ENCODE results near the gene EEF1G. TPM values are rescaled to one million over a fixed set of nuclear protein-coding genes. Genes with fewer than 3 reads are reported as not detected.

Gene EEF1G
- polyA plus RNA-seq, 4 donors = 2,211 to 2,243 (median 2,224) TPM

- peak in 1 of 4 donors; percentile 66 for DNase-seq (ENCODE audit: low read depth in 4 of 4, low spot score in 3 of 4)
Measured at GRCh38 chr11:62542750-62543567, 30.7 kb downstream of the EEF1G start.

DNA sequence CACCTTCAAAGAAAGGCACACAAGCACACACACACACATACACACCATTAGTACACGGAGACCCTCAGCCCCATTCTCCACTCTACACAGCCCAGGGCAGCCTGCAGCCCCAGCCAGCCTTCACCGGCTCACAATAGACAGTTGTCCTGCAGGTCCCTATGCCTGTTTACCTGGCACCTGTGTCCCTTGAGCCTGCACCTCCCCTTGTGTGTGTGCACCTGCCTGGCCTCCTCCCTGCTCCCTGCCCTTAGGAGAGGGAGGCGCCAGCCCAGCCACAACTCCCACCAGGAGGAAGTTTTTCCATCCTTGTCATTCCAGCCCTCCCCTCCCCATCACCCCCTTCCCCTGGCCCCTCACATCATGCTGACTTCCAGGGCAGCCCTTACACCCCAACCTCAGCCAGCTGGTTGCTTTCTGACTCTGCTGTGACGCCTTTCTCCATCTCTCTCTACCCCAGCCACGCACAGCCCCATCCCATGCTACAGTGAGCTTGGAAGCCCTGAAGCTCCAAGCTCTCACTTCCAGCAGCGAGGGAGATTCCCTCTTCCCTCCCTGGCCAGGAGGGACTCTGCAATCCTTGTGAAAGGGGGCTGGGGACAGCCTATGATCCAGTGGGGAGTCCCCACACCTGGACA, 31.5 kb downstream of the EEF1G start:
- DNase-seq (ENCODE audit: low read depth in 4 of 4, low spot score in 3 of 4) = no peak

DNA sequence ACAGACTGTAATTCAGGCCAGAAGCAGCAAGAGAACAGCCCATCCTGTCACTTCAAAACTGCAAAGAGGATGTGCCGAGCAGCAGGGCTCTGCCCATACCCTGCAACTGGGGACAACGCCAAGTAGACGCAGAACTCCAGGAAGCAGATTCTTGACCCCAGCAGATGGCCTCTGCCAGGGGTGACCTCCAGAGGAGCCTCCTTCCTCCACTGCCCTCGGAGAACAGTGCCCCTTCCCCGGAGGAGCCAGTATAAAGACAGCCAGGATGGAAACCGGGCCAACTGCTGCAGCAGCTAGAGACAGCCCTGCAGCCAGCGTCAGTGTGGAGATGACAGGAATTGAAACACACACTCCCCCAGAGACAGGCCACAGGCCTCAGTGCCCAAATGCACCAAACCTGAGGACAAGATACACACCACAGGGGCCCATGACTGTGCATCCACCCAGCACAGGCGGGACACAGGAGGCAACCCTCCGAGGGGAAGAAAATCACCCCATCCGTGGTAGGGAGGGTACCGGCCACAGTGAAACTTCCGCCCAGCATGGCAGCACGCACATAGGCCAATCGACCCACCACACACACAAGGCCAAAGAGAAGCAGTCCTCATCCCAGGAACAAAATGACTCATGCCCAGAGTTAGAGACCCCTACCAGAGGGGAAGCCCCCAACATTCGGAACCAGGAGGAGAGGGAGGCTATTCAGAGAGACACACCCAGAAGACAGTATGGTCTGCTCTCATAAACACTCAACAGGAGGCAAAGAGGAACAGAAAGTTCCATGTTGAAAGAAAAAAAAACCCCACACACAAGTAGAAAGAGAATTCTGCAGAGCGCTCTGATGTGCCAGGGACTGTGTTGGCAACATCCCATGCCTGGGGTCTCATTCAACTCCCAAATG, 32.6 kb downstream of the EEF1G start:
- no peak for DNase-seq (ENCODE audit: low read depth in 4 of 4, low spot score in 3 of 4)

GRCh38 chr11:62539238-62539925, 34.3 kb downstream of the EEF1G start:
- no peak for DNase-seq (ENCODE audit: low read depth in 4 of 4, low spot score in 3 of 4)

- DNase-seq (ENCODE audit: low read depth in 4 of 4, low spot score in 3 of 4) = no peak
Measured at GRCh38 chr11:62538470-62539237, 35.0 kb downstream of the EEF1G start.

DNA sequence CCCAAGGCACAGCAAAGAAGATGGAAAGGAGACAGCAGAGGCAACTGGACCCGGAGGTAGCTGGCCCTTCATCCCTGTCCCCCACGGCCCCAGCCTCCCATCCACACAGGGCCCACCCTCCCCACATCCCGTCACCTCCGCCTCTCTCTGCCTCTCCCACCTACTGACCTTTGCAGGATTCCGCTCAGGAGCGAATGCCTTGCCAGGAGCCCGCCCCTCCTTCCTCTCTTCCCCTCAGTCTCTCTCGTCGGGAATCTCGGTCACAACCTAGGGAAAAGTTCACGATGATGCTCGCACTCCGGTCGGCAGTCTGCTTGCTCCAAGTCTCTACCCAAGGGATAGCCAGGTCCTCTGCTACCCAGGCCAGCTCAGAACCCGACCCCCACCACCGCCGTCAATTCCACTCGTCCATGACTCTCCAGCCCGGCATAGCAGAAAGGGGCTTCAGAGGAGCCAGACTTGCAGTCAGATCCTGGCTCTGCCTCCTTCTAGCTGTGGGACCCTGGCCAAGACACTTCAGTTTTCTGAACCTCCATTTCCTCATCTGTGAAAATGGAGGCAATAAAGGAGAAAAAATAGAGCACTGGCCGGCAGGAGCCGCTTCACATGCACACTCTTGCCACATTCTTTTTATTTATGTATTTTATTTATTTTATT, 37.3 kb downstream of the EEF1G start:
- DNase-seq (ENCODE audit: low read depth in 4 of 4, low spot score in 3 of 4) = no peak

DNA sequence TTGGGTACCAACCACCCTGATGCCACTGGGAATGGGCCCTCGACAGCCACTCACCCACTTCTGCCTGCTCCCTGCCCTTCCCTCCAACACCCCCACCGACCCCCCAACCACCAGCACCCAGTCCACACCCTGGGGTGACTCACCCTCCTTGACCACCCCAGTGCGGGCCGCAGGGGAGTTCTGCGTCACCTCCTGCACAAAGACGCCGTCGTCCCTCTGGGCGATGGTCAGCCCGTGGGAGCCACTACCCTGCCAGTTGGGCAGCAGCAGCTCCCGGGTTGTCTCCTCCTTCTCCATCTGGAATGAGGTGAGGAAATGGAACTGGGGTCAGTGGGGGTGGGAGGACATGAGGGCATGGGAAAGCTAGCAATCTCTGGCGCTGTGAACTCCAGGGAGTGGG, 37.9 kb downstream of the EEF1G start:
- no peak for DNase-seq (ENCODE audit: low read depth in 4 of 4, low spot score in 3 of 4)

- DNase-seq (ENCODE audit: low read depth in 4 of 4, low spot score in 3 of 4) = no peak
Measured at GRCh38 chr11:62534779-62535545, 38.7 kb downstream of the EEF1G start.

DNA sequence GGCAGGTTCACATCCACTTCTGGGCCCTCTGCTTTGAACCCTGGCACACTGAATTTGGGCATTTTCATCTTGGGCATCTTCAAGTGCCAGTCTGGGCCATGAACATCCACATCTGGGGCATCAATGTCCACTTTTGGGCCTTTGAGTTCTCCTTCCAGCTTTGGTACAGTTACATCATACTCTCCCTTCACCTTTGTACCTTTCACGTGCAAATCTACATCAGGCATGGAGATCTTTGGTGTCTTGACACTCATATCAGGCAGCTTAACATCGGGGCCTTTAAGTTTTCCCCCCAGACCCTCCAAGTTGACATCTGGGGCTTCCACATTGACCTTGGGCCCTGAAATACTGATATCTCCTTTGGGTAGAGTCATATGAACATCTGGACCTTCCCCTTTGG, 41.6 kb downstream of the EEF1G start:
- DNase-seq (ENCODE audit: low read depth in 4 of 4, low spot score in 3 of 4) = no peak

GRCh38 chr11:62516736-62517371, 56.8 kb downstream of the EEF1G start:
- no peak for DNase-seq (ENCODE audit: low read depth in 4 of 4, low spot score in 3 of 4)

- no peak for DNase-seq (ENCODE audit: low read depth in 4 of 4, low spot score in 3 of 4)
Measured at GRCh38 chr11:62514151-62514550, 59.5 kb downstream of the EEF1G start.

DNA sequence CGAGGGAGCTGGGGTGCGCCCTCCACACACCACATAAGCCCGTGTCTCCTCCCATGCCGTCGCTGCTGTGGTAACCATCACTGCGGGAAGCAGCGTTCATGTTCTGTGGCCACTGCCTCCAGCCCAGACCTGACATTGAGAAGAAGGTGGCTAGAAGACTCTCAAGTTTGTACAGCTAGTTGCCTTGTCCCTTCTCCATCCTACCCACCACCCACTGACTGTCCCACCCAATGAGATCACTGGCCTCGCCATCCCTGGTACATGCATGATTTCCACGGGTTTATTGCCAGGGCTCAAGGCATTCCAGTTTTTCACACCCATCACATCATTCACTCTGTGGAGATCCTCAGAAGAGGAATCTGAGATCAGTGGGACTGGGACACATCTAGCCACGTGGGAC, 60.1 kb downstream of the EEF1G start:
- DNase-seq (ENCODE audit: low read depth in 4 of 4, low spot score in 3 of 4) = no peak

DNA sequence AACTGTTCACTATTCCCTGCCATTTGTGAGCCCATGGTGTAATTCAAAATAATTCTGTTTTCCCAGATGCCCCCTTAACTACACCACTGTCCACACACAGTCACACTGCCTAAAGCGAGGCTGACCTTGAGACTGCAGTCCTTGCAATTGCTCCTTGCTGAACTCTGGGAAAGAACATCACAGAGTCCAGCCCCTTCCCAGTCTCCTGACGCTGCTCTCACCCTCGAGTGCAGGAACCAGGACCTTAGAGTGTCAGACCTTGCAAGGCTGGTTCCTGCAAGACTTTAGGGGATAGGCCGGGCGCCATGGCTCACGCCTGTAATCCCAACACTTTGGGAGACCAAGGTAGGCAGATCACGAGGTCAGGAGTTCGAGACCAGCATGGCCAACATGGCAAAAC, 60.7 kb downstream of the EEF1G start:
- DNase-seq (ENCODE audit: low read depth in 4 of 4, low spot score in 3 of 4) = no peak

Other genes starting within 250 kb of the EEF1G start
- 10 to 100 TPM; 49.1 to 65.9 (median 59.6) TPM for gene ASRGL1, start 236.4 kb downstream of the EEF1G start, polyA plus RNA-seq (ENCODE audit: insufficient read length in 4 of 4)
- gene SCGB1A1, start 154.9 kb downstream of the EEF1G start, polyA plus RNA-seq (ENCODE audit: insufficient read length in 4 of 4) = not detected
- gene AHNAK, start 27.1 kb downstream of the EEF1G start, polyA plus RNA-seq (ENCODE audit: insufficient read length in 4 of 4) = 100 to 1,000 TPM; 186 to 212 (median 195) TPM
- 10 to 100 TPM; 22.2 to 25.5 (median 23.7) TPM for gene TUT1, start 17.6 kb upstream of the EEF1G start, polyA plus RNA-seq (ENCODE audit: insufficient read length in 4 of 4)
- 10 to 100 TPM; 90.8 to 99.5 (median 93.4) TPM for gene MTA2, start 28.0 kb upstream of the EEF1G start, polyA plus RNA-seq (ENCODE audit: insufficient read length in 4 of 4)
- gene EML3, start 38.9 kb upstream of the EEF1G start, polyA plus RNA-seq (ENCODE audit: insufficient read length in 4 of 4) = 10 to 100 TPM; 27.9 to 40.2 (median 36.0) TPM
- gene ROM1, start 39.4 kb upstream of the EEF1G start, polyA plus RNA-seq (ENCODE audit: insufficient read length in 4 of 4) = 1 to 10 TPM; 3.0 to 3.5 (median 3.4) TPM
- gene B3GAT3, start 48.1 kb upstream of the EEF1G start, polyA plus RNA-seq (ENCODE audit: insufficient read length in 4 of 4) = 10 to 100 TPM; 28.7 to 43.6 (median 32.6) TPM
- 100 to 1,000 TPM; 387 to 413 (median 398) TPM for gene GANAB, start 72.7 kb upstream of the EEF1G start, polyA plus RNA-seq (ENCODE audit: insufficient read length in 4 of 4)
- gene INTS5, start 79.4 kb upstream of the EEF1G start, polyA plus RNA-seq (ENCODE audit: insufficient read length in 4 of 4) = 10 to 100 TPM; 19.9 to 23.8 (median 20.8) TPM
- 10 to 100 TPM; 54.5 to 63.6 (median 61.6) TPM for gene C11orf98, start 91.3 kb upstream of the EEF1G start, polyA plus RNA-seq (ENCODE audit: insufficient read length in 4 of 4)
- 1 to 10 TPM; 3.8 to 7.5 (median 4.9) TPM for gene CSKMT, start 91.4 kb upstream of the EEF1G start, polyA plus RNA-seq (ENCODE audit: insufficient read length in 4 of 4)
- 10 to 100 TPM in 1 of 4 donors, 1 to 10 TPM in 3; 7.3 to 12.8 (median 8.0) TPM for gene UQCC3, start 97.8 kb upstream of the EEF1G start, polyA plus RNA-seq (ENCODE audit: insufficient read length in 4 of 4)
- gene LBHD1, start 98.4 kb upstream of the EEF1G start, polyA plus RNA-seq (ENCODE audit: insufficient read length in 4 of 4) = 1 to 10 TPM; 3.3 to 8.6 (median 7.8) TPM
- gene UBXN1, start 105.2 kb upstream of the EEF1G start, polyA plus RNA-seq (ENCODE audit: insufficient read length in 4 of 4) = 100 to 1,000 TPM; 147 to 179 (median 149) TPM
- 1 to 10 TPM in 2 of 4 donors, under 1 TPM in 2; 0.91 to 1.5 (median 1.1) TPM for gene LRRN4CL, start 115.6 kb upstream of the EEF1G start, polyA plus RNA-seq (ENCODE audit: insufficient read length in 4 of 4)
- gene BSCL2, start 133.5 kb upstream of the EEF1G start, polyA plus RNA-seq (ENCODE audit: insufficient read length in 4 of 4) = 10 to 100 TPM; 60.3 to 69.8 (median 68.3) TPM
- gene GNG3, start 133.8 kb upstream of the EEF1G start, polyA plus RNA-seq (ENCODE audit: insufficient read length in 4 of 4) = 1 to 10 TPM; 1.4 to 2.4 (median 1.9) TPM
- 10 to 100 TPM; 78.0 to 87.0 (median 84.2) TPM for gene HNRNPUL2, start 153.6 kb upstream of the EEF1G start, polyA plus RNA-seq (ENCODE audit: insufficient read length in 4 of 4)
- gene TTC9C, start 154.6 kb upstream of the EEF1G start, polyA plus RNA-seq (ENCODE audit: insufficient read length in 4 of 4) = 10 to 100 TPM; 35.6 to 44.1 (median 42.3) TPM
- 1 to 10 TPM; 6.5 to 8.4 (median 7.2) TPM for gene ZBTB3, start 180.3 kb upstream of the EEF1G start, polyA plus RNA-seq (ENCODE audit: insufficient read length in 4 of 4)
- gene POLR2G, start 187.7 kb upstream of the EEF1G start, polyA plus RNA-seq (ENCODE audit: insufficient read length in 4 of 4) = 100 to 1,000 TPM; 147 to 159 (median 148) TPM
- gene TAF6L, start 197.5 kb upstream of the EEF1G start, polyA plus RNA-seq (ENCODE audit: insufficient read length in 4 of 4) = 10 to 100 TPM; 24.9 to 30.9 (median 28.4) TPM
- 10 to 100 TPM; 64.6 to 72.9 (median 68.3) TPM for gene TMEM179B, start 213.5 kb upstream of the EEF1G start, polyA plus RNA-seq (ENCODE audit: insufficient read length in 4 of 4)
- 10 to 100 TPM; 22.3 to 31.0 (median 25.5) TPM for gene TMEM223, start 218.1 kb upstream of the EEF1G start, polyA plus RNA-seq (ENCODE audit: insufficient read length in 4 of 4)
- gene NXF1, start 231.5 kb upstream of the EEF1G start, polyA plus RNA-seq (ENCODE audit: insufficient read length in 4 of 4) = 100 to 1,000 TPM; 113 to 129 (median 123) TPM

Data from right renal pelvis (tissue), 4 donors.